ENCODE results near the gene DUSP11. TPM values are rescaled to one million over a fixed set of nuclear protein-coding genes. Genes with fewer than 3 reads are reported as not detected.

The DUSP11 gene
- 20.8 TPM in 2 replicates for total RNA-seq

GRCh38 chr2:73779467-73780236, at the start of gene DUSP11:
Gene DUSP11 (minus strand): TSS chr2:73780103. CDS start chr2:73779974, 129 bp downstream.

GRCh38 chr2:73828818-73829570, 49.1 kb upstream of the DUSP11 start, which contains the start of gene STAMBP:
Gene STAMBP (plus strand): TSS chr2:73828961. CDS start chr2:73830857, 1,896 bp downstream.

GRCh38 chr2:73783883-73784282, 4.0 kb upstream of the DUSP11 start, which contains the start of gene C2orf78:
Gene C2orf78 (plus strand): TSS chr2:73784183. CDS start chr2:73784310, 127 bp downstream.

GRCh38 chr2:73736855-73737779, 42.8 kb downstream of the DUSP11 start, which contains the start of gene TPRKB:
Gene TPRKB (minus strand): TSS chr2:73737345. CDS start chr2:73734569, 2,776 bp downstream.

Other genes starting within 250 kb of the DUSP11 start
- not detected in 2 replicates for gene NAT8, start 137.7 kb downstream of the DUSP11 start, total RNA-seq
- gene TPRKB, start 42.8 kb downstream of the DUSP11 start, total RNA-seq: 46.7 and 55.3 TPM in 2 replicates
- not detected in 2 replicates for gene C2orf78, start 4.1 kb upstream of the DUSP11 start, total RNA-seq
- gene STAMBP, start 48.9 kb upstream of the DUSP11 start, total RNA-seq: 19.5 and 22.2 TPM in 2 replicates
- gene ACTG2, start 112.9 kb upstream of the DUSP11 start, total RNA-seq: 16.5 and 24.8 TPM in 2 replicates
- gene DGUOK, start 146.8 kb upstream of the DUSP11 start, total RNA-seq: 88.1 and 89.5 TPM in 2 replicates
- 1.6 and 1.7 TPM in 2 replicates for gene TET3, start 204.8 kb upstream of the DUSP11 start, total RNA-seq

All from bronchus fibroblast of lung (primary cell).